Stimulated activated CD4-positive, alpha-beta T cell treated with anti-CD3 and anti-CD28 coated beads, TNF-alpha, amount 100 ng/mL, for 24 hours (primary cell): ENCODE results near the gene AUTS2.

Experiments used
- DNase-seq, 3 experiments: peaks; one replicate each; pipeline ENCODE4 v3.0.0-alpha.2; 2020; ENCODE audit warnings: low read depth in 3 of 3

The AUTS2 gene

DNA sequence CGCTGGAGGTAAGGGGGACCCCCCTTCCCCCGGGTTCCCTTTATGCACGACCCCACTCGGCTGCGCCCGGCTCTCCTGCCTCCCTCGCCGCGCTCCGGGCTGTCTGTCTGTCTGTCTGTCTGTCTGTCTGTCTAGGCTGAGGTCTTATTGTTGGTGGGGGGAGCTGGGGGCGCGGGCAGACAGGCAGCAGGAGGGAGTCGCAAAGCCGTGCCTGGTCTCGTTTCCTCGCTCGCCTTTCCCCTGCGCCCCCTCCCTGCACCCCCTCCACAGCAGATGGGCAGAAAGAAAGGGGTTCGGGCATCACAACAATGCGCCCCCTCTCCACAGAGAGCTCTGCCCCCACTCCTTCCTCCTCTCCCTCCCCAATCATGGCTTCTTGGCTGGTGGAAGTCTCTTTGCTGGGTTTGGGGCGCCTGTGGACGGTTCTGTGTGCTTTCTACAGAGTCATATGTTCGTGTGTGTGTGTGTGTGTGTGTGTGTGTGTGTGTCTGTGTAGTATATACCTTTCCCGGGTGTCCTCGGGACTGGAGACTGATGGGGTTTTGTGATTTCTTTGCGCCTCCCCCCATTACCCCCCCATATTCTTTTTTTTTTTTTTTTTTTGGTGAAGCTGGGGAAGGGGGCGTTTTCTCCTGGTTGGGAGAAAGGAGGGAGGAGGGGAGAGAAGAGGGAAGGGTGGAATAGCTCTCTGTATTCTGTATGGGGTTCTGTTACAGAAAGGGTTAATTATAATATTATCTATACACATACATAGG is 1.9 kb downstream of the AUTS2 start:
- no peak for DNase-seq

DNA sequence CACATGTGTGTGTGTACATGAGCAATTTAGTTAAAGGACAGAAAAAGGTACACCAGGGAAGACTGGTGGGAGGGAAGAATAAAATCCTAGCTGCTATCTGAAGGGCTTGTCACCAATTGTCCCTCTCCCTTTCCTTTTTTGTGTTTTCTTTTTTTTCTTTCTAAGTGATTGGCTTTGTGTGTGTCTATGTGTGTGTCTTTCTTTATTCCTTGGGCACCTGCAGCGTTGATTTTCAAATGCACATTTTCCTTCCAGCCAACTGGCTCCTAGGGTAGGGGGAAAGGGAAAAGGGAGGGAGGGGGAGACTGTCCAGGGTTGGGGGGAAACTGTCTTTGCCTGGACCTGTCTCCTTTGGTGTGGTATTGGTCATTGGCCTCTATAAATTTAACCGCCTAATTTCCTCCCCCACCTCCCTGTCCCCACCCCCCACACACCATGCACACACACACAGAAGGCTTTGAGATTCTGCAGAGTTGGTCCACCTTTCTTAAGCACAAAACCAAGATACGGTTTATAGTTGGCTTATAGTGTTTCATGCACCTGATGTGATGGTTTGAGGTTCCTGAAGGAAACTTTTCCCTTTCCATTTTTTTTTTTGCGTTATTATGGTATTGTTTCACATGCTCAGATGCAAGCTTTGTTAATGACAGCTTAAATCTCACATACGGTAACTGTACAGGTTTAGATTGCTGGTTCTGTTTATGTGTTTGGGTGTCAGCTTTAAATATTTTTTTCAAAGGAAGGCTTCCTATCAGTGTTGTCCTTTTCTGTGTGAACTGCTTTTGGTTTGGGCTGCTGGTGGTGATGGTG is 2.6 kb downstream of the AUTS2 start:
- no peak for DNase-seq

DNA sequence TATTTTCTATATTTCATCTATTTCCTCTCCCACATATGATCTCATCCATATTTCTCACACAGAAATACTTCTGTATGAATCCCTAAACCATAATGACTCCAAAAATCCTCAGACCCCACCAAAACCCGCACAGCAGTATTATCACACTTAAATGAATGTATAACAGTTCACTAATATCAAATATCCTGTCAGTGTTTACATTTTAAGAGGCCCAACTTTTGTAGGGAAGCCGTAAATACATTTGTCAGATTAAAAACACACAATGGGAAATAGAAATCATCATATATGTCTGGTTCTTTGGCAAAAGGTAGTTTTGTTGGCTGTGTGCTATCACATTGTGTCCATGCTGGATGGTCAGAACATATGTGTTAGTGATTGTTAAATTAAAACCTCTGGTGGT is 4.2 kb downstream of the AUTS2 start:
- no peak for DNase-seq

DNA sequence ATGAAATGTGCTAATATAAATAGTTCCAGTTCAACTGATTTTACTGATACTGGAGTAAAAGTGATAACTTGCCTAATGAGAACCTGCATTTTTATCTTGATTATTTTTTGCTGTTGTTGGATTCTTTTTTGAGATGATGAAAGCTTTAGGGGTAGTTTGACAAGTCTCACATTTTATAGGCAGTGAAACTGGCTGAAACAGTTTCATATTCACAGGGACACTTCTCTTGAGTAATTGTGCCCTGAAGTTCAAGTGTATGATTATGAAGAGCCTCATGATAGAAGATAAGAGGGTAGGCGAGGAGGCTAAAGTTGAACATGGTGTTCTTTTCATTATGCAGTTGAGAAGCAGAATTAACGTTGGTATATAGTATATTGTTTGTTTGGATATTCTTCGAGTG is 5.1 kb downstream of the AUTS2 start:
- no peak for DNase-seq

DNA sequence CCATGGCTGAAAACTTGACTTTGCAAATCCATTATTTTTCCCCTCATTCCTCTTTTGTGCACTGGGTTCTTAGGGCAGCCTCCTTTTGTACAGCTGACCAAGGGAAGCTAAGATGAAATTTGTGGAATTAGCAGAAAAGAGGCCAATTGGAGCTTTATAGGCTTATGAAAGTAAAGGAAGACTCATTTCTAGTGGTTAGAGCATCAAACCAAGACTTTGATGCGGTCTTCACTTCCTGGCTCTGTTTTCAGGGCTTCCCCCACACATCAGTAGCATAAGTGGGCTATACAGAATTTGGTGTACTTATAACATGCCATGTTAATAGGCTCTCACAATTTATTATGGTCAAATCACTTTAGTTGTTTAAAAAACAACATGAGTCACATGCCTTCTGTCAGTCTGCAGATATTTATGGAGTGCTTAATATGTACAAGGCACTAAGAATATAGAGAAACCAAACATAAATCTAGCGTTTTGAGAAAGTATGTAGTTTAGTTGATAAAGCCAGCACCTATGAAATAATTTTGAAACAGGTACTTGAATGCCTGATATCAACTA is 5.7 kb downstream of the AUTS2 start:
- no peak for DNase-seq

DNA sequence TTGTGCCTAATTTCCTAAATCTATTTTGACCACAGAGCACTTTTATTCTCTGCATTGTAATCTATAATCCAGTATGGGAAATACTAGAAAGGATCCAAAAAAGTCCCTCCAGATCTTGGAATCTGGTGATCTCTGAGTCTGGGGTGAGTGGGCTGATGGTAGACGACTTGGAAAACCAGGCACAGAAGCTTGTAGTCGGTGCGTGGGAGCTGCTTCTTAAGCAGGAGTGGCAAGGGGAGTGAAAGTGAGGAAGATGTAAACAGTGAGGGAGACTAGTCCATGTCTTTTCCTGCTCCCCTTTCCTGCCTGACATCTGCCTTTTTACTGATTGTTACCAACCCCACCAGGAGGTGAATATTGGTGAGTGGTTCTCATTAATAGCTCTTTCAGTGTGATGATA is 6.8 kb downstream of the AUTS2 start:
- DNase-seq: no peak

DNA sequence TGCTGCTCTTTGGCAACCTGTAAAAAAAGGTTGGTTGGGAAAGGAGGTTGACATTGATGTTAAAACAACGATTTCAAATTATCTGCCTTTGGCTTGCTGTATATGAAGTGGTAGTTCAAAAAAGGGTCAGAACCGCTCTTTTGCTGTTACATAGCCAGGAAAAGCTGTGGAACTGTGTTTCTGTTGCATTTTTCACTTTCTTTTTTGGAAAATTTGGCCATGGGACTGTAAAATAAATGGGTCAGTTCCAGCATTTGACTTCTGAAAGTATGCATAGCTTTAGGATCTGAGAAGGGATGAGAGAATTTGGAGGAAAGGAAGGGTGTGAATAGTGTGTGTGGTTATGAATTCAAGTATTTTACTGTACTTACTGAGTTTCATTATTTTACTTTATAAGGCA is 7.3 kb downstream of the AUTS2 start:
- DNase-seq: no peak

DNA sequence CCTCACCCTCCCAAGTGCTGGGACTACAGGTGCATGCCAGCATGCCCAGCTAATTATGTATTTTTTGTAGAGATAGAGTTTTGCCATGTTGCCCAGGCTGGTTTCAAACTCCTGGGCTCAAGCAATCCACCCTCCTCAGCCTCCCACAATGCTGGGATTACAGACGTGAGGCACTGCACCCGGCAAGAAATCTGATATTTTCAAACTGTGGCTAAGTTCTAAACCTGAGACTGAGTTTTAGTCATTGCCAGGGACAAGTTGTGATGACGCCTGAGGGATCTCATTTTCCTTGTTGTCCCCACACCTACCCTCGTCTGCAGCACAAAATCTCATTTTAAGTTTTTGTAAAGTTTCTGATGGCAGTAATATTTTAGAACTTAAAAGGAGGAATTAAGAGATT is 9.8 kb downstream of the AUTS2 start:
- DNase-seq: no peak

DNA sequence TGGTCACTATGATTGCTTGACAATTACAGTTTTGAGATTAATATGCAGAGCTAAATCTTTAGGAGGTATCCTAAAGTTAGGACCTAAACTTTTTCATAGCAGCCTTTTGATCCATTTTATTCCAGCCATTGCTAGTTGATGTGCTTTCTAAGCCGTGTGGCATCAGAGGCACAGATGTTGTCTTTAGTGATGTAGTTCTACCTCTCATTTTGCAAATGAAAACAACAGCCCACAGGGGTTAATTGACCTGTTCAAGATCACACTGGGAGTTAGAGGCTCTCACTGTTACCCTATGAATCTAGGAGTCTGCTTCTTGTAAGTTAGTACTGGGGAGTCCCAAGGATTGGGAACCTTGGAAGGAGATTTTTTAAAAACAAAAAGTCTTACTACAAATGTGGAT is 10.6 kb downstream of the AUTS2 start:
- no peak for DNase-seq

DNA sequence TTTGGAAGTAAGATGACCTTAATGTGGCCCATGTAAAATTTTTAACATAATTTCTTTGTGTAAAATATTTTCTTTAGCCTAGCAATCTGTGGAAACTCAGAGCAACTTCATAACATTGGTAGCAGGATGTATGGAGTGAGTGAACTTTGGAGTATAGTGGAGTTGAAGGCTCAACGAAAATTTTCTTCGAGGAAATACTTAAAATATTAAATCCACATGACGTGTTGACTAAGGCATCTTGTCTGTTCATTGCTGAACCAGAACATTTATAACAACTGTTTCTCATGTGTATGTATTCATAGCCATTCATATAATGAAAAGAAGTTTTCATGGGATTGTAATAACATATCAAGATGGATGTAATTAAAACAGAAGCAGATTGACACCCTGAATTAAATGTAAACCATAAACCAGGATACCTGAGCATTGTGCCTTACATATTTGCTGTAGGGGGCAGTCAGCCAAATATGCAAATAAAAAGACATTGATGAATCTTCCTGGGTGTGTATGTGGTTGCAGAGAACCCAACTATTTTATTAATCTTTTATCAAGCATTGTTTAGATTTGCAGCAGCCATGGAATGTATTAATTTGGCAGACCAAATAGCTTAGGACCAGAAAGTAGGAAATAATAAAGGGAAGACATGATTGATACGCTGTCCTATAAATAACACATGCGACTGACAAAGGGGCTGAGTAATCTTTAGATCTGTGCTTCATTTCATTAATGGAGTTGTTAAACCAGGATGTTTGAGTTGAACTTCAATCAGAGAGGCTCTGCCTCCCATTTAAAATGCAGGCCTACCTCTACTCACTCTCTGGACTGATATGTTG is 11.5 kb downstream of the AUTS2 start:
- no peak for DNase-seq

DNA sequence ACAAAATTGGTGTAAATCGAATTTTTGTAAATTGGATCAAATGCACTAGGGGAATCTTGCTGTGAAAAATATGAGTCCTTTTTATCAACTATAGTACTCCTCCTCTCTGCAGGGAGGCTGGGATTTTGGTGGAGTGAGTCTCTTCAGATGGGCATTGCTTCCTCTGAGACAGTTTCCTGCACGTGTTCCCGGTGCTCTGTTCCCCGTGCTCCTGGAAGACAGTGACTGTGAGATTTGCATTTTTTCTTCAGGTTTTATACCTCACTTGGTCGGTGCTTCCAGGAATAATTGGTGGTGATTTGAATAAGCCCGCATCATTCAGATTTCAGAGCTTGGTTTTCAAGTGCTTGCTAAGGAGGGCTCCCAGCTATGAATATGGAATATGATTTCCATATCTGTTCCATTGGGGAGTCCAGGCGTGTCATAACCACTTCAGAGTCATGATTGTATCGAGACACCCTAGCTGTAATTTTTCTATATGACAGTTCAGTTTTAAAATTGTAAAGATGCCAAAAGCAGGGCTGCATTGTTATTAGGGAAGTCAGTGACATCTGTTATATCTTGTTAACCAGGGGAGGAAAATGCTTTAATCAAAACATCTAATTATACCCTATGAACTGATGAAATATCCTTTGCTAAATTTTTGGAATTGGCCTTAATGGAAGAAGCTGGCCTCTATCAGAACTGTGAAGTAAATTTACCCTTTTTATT is 12.3 kb downstream of the AUTS2 start:
- DNase-seq: no peak

DNA sequence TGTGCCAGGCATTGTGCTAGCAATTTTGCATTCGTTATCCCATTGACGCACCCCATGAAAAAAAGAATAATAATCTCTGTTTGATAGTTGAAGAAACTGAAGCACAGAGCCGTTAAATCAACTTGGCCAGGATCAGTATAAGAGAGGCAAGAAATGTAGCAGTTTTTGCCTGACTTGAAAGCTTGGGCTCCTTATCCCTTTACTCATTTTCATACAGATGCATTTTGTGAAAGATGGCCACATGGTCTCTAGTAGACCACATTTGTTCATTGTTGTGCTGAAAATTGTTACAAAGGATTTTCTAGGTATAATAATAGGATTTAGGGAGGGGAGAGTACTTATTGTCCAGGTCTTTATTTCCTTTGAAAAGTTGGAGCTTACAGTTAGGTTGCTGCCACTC is 14.7 kb downstream of the AUTS2 start:
- no peak for DNase-seq

DNA sequence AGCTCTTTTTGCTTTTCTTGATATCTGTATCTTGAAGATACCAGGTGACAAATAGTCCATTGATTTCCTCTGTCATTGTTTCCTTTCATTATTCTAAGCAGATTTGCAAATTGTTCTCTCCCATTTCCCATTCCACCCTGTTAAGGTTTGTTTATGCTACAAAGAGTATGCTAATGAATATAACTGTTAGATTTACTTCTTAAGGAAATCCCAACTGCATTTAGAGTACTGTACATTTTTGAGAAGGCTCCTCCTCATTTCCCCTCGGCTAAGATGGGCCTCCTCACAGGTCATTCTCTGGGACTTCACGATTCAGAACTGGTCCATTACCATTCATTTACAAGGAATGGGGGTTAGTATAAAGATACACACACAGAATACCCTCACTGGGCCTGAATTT is 15.6 kb downstream of the AUTS2 start:
- DNase-seq: no peak

DNA sequence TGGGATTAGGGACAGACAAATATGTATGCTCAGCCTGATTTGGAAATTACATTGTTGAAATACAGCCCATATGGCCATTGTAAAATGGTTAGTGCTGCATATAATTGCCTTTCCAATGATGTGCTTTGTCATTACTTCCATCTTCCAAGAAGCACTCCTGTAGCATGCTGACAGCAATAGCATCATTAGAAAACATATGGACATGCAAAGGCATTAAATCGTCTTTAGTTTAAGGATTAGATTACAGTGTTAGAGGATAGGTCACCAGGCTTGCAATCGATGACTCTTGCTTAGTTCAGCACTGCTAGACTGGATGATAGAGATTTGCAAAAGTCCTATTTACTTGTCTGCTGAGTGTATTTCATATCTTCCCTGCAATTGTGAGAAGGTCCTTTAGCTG is 17.4 kb downstream of the AUTS2 start:
- no peak for DNase-seq

DNA sequence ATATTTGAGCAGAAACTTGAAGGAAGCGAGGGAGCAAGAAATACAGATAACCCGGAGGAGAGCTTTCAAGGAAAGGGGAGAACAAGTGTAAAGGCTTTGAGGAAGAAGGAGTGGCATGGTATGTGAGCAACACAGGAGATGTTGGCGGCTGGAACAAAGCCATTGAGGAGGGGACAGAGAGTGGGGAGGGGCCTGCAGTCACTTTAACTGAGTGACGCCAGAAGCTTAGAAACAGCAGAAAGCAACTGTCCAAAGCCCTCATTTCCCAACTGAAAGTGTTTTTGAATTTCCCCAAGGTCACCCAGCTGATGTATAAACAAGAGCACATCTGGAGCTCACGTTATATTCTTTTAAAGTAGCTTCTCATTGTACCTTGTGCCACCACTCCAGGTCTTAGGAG is 19.1 kb downstream of the AUTS2 start:
- no peak for DNase-seq

DNA sequence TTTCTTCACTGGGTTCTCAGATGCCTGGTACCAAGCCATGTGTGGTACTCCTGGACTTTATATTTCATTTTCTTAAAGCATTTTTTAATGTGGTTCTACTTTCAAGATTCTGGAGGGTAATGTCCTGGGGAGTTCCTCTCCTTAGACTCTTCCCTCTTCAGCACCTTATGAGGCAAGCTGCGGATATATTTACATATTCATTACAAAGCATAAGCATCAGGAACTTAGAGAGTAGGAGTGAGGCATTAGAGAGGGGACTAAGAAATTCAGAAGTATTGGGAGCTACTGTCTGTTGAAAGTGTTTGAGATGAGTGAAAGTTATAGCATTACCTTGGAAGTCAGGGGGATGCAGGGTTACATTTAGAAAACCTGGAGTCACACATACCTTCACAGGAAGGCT is 20.8 kb downstream of the AUTS2 start:
- DNase-seq: no peak

DNA sequence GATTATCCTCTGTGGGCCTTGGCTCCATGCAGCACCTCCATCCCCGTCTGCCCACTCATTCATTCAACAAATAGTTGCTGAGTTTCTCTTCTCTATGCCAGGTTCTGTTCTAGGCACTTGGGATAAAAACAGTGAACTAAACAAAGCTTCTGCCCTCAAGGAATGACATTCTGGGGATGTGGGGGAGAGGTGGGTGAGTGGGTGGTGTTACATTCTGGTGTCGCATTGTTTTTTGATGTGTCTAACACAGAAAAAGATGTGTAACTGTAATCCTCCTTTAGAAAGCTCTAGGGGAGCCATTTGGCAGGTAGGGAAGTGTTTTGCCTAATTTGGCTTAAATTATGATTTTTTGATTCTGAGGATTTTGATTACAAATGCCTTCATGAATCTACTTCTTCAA is 21.4 kb downstream of the AUTS2 start:
- DNase-seq: no peak

DNA sequence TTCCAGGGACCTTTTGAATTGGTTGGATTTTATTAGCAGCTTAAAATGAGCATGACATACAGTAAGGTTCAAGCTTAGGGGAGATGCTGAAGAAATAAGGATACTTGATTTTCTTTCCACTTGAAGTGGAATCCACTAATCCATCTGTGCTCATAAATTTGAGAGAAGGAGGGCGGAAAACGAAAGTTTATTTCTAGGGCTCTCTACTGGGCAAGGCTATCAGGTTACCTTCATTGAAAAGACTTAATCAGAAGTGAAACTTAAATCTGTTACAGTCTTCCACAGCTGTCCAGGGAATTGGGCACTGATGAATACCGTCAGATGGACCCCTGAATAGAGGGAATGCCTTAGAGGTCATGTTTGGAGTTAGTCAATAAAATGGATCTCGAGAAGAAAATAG is 21.8 kb downstream of the AUTS2 start:
- no peak for DNase-seq

DNA sequence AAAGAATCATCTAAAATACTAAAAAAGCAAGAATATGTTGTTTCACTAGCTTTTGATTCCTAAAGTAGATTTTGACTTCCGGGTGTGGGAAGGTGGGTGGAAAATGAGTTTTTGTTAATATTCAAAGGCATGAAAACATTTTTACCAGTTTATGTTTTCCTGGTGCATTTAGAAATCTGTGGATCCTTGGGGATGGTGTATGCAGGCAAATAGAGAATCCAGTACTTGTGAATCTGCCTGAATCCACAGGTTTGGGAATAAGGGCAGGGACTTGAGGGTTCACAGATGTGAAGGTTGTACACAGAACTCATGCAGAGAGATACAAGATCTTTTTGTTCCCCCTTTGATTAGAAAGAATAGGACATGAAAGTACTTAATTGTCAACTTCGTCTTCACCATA is 22.4 kb downstream of the AUTS2 start:
- DNase-seq: no peak

DNA sequence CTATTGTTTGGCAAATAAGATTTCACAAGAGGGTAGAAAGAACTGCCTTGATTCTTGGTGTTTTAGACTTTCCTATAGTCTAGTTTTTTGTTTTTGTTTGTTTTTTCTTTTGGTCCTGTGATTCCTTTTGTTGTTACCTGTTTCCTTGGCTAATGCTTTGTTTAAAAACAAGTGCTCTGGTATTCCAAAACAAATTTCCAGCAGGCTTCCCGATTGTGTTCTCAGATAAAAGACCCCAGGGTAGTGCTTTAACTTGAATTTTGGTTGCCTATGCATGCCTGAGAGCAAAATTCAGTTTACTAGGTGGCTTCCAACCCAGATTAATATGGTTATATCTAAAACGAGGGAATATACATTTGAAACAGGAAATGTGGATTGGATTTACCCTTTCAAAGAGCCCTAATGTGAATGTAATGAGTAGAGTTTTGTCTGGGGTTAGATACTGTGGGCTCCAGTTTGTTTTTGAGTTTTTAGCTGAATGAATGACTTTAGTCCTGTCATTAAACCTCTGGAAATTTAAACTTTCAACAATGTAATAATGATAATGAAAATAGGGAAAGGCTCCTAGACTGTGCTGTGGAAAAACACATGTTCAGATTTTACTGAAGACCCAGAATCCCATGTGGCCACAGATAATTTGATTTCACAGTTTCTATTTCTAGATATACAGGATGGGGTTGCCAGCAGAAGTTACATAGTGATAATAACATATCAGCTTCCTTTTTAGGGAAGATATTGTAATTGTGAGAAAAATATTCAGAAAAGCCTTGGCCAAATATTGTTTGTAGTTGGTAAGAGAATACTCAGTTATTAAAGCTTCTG is 23.9 kb downstream of the AUTS2 start:
- DNase-seq: no peak

DNA sequence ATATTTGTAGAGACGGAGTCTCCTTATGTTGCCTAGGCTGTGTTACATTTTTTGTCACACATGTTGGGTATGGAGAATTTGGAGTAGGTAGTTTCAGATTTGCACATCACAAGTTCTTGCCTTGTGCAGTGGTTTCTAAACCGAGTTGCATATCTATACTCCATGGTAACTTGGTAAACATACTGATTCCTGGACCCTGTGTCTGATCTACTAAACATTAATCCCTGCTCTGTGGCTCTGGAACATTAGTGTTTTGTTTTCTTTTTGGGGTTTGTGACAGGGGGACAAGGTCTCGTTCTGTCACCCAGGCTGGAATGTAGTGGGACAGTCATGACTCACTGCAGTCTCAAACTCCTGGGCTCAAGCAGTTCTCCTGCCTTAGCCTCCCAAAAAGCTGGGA is 24.7 kb downstream of the AUTS2 start:
- no peak for DNase-seq
